Measurements from ENCODE around the gene OGFR. TPM values are rescaled to one million over a fixed set of nuclear protein-coding genes. Genes with fewer than 3 reads are reported as not detected.

OGFR gene
- total RNA-seq, 2 experiments from 2014 or later, result 54.5 to 56.0 TPM

GRCh38 chr20:62780696-62781095 is 23.9 kb upstream of the OGFR start:
- Histone ChIP-seq H3K27ac (ENCODE audit: low read depth in 1 of 2, low read length in 2 of 2) (no peak overlapping the region), H3K4me3 (ENCODE audit: low read length) (no peak overlapping the region), H3K36me3 (ENCODE audit: insufficient read depth, low read length) (no peaks in the 10 kb centered on the region), H3K9me3 (ENCODE audit: control insufficient read depth in 1 of 2, insufficient read depth in 1 of 2, low read length in 2 of 2) (peaks cover 0 to 9% of the 10 kb centered on the region in 2 experiments), H3K27me3 (ENCODE audit: control insufficient read depth in 1 of 2, insufficient read depth in 2 of 2, low read length in 2 of 2) (no peaks in the 10 kb centered on the region), H3K4me1 (ENCODE audit: insufficient read depth, low read length) (peaks cover 26% of the 10 kb centered on the region)
- no peaks in the 10 kb centered on the region for H3K27me3 Mint-ChIP-seq
- H3K9me3 Mint-ChIP-seq, result no peaks in the 10 kb centered on the region
- no peak overlapping the region for H3K27ac Mint-ChIP-seq
- peaks cover 30% of the 10 kb centered on the region for H3K4me1 Mint-ChIP-seq (ENCODE audit: low read depth)
- H3K4me3 Mint-ChIP-seq, result no peak overlapping the region
- CTCF ChIA-PET, result no interaction called here
- DNase-seq, result no peak
- intact Hi-C loops (cut with DNase I, micrococcal nuclease), result no loop called here
- TF ChIP-seq, protein P1, sequence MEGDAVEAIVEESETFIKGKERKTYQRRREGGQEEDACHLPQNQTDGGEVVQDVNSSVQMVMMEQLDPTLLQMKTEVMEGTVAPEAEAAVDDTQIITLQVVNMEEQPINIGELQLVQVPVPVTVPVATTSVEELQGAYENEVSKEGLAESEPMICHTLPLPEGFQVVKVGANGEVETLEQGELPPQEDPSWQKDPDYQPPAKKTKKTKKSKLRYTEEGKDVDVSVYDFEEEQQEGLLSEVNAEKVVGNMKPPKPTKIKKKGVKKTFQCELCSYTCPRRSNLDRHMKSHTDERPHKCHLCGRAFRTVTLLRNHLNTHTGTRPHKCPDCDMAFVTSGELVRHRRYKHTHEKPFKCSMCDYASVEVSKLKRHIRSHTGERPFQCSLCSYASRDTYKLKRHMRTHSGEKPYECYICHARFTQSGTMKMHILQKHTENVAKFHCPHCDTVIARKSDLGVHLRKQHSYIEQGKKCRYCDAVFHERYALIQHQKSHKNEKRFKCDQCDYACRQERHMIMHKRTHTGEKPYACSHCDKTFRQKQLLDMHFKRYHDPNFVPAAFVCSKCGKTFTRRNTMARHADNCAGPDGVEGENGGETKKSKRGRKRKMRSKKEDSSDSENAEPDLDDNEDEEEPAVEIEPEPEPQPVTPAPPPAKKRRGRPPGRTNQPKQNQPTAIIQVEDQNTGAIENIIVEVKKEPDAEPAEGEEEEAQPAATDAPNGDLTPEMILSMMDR (IDR thresholded peaks at IDR 0.05), result no peak
- no peak for ATAC-seq (ENCODE audit: poor library complexity)
- POLR2A ChIA-PET, result interaction anchor here (1.5 to 2.1 kb wide), 2 partner anchors 13 to 16 kb away, joined by 6 to 9 read pairs; partner anchors contain the start of gene MRGBP
- no peaks in the 10 kb centered on the region for H3K36me3 Mint-ChIP-seq (ENCODE audit: low read depth)

DNA sequence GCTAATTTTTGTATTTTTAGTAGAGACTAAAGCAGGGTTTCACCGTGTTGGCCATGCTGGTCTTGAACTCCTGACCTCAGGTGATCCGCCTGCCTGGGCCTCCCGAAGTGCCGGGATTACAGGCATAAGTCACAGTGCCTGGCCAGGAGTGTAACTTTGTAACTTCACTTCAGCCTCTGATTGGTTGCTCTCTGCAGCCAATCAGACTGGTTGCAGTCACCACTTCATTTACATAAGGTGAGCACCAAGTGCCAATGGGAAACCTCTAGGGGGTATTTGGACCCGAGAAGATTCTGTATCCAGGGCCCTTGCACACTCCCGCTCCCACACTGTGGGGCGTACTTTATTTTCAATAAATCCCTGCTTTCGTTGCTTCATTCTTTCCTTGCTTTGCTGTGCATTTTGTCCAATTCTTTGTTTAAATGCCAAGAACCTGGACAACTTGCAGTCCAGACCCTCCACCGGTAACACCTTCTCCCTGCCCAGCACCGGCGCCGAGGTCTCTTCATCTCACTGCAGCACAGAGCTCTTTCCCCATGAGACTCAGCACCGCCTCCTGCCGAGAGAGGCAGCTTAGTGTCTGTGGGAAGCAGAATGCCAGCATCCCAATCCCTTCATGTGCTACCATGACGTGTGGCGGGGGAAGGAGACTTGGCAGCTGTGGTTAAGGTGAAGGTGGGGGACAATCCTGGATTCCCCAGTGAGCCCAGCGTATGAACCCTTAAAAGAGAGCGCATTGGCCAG is 22.3 kb upstream of the OGFR start:
- no peak for DNase-seq
- no peaks in the 10 kb centered on the region for H3K9me3 Mint-ChIP-seq
- TF ChIP-seq, protein P1 (IDR thresholded peaks at IDR 0.05), result no peak
- H3K27me3 ChIP-seq (ENCODE audit: control insufficient read depth in 1 of 2, insufficient read depth in 2 of 2, low read length in 2 of 2), result no peaks in the 10 kb centered on the region
- no peaks in the 10 kb centered on the region for H3K36me3 ChIP-seq (ENCODE audit: insufficient read depth, low read length)
- POLR2A ChIA-PET, result interaction anchor here (1.5 to 2.5 kb wide), 2 partner anchors 12 to 43 kb away, joined by 5 to 12 read pairs; no protein-coding TSS in a partner anchor
- H3K27ac ChIP-seq (ENCODE audit: low read depth in 1 of 2, low read length in 2 of 2), result no peak overlapping the region
- H3K4me3 Mint-ChIP-seq, result no peak overlapping the region
- no peak overlapping the region for H3K27ac Mint-ChIP-seq
- intact Hi-C loops (cut with DNase I, micrococcal nuclease), result no loop called here
- H3K9me3 ChIP-seq (ENCODE audit: control insufficient read depth in 1 of 2, insufficient read depth in 1 of 2, low read length in 2 of 2), result peaks cover 0 to 6% of the 10 kb centered on the region in 2 experiments
- H3K27me3 Mint-ChIP-seq, result no peaks in the 10 kb centered on the region
- CTCF ChIA-PET, result no interaction called here
- peaks cover 13% of the 10 kb centered on the region for H3K4me1 Mint-ChIP-seq (ENCODE audit: low read depth)
- H3K36me3 Mint-ChIP-seq (ENCODE audit: low read depth), result no peaks in the 10 kb centered on the region
- H3K4me3 ChIP-seq (ENCODE audit: low read length), result no peak overlapping the region
- no peak for ATAC-seq (ENCODE audit: poor library complexity)
- H3K4me1 ChIP-seq (ENCODE audit: insufficient read depth, low read length), result peaks cover 11% of the 10 kb centered on the region

- TF ChIP-seq, protein P1 (IDR thresholded peaks at IDR 0.05), result no peak
- Mint-ChIP-seq H3K27me3 (no peaks in the 10 kb centered on the region), H3K9me3 (no peaks in the 10 kb centered on the region), H3K4me3 (no peak overlapping the region), H3K36me3 (ENCODE audit: low read depth) (no peaks in the 10 kb centered on the region), H3K27ac (no peak overlapping the region), H3K4me1 (ENCODE audit: low read depth) (peaks cover 11% of the 10 kb centered on the region)
- Histone ChIP-seq H3K27me3 (ENCODE audit: control insufficient read depth in 1 of 2, insufficient read depth in 2 of 2, low read length in 2 of 2) (no peaks in the 10 kb centered on the region), H3K4me3 (ENCODE audit: low read length) (no peak overlapping the region), H3K9me3 (ENCODE audit: control insufficient read depth in 1 of 2, insufficient read depth in 1 of 2, low read length in 2 of 2) (peaks cover 0 to under 1% of the 10 kb centered on the region in 2 experiments), H3K4me1 (ENCODE audit: insufficient read depth, low read length) (peaks cover 5% of the 10 kb centered on the region), H3K36me3 (ENCODE audit: insufficient read depth, low read length) (no peaks in the 10 kb centered on the region), H3K27ac (ENCODE audit: low read depth in 1 of 2, low read length in 2 of 2) (no peak overlapping the region)
- no peak for ATAC-seq (ENCODE audit: poor library complexity)
- no peak for DNase-seq
- ChIA-PET POLR2A (interaction anchor here (1.5 to 2.5 kb wide), 2 partner anchors 11 to 43 kb away, joined by 5 to 12 read pairs; no protein-coding TSS in a partner anchor), CTCF (no interaction called here)
- intact Hi-C loops (cut with DNase I, micrococcal nuclease), result no loop called here
These were observed 21.7 kb upstream of the OGFR start for GRCh38 chr20:62782893-62783278.

Data from CD4-positive, alpha-beta T cell (primary cell).